ENCODE results near the gene DYNC2H1.

- TF ChIP-seq CTCF (IDR thresholded peaks at IDR 0.05; ENCODE audit: low read depth, low read length), result no peak
- no peak for TF ChIP-seq MAX (IDR thresholded peaks at IDR 0.05; ENCODE audit: low read depth, low read length)
Observed at GRCh38 chr11:103453126-103453525, 343.9 kb downstream of the DYNC2H1 start.
